Measurements from ENCODE around the gene CHST13.

DNA sequence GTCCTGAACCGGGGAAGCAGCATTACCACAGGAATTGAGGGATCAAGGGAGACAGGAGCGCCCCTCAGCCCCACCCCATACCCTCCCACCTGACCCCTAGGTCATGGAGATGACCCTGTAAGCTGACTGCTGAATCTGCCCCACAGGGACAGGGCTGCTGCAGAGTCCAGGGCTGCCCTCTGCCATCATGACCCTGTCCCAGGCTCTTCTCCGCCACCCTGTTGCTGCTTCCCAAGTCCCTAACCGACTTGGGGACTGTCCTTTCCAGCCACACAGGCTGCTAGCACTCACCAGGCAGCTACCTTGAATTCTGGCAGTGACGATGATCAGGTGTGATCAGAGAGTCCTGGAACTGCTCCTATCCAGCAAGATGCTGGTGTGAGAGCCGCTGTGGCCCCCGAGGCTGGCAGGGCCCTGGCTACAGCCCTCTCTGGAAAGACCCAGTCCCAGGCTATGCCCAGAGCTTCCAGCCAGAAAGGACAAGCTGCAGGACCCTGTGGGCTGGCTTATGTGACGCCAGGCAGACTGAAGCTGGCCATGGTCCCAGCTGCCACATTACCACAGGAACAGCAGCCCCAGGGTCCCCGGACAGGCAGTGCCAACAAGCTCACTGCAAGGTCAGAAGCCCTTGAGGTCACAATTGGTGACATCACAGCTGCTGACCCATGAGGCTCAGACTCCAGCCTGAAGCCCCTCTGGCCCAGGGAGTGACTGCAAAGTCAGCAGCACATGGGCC, 34.5 kb downstream of the CHST13 start, which contains the start of gene C3orf22:
- no peak for TF ChIP-seq CTCF (IDR thresholded peaks at IDR 0.05 in 2 of 3, conservative IDR thresholded peaks at IDR 0.05 in 1 of 3; ENCODE audit: borderline replicate concordance in 1 of 3, insufficient read depth in 1 of 3, low read depth in 2 of 3, low read length in 2 of 3)
- no peak for TF ChIP-seq SP1 (IDR thresholded peaks at IDR 0.05; ENCODE audit: low read depth)

All from HCT116 (cell line).